Osteoblast (primary cell): ENCODE data around the gene CHMP5. TPM values are rescaled to one million over a fixed set of nuclear protein-coding genes. Genes with fewer than 3 reads are reported as not detected.
A peak's percentile ranks its signal among the peaks of the same experiment; 100 is the strongest.

ENCODE experiments used
- DNase-seq: peaks from one replicate; pipeline ENCODE4 v3.0.0; 2011; ENCODE audit warnings: low spot score, mixed read lengths; ENCODE audit not compliant: insufficient read length; ENCODE audit errors: missing footprints
- H2AFZ ChIP-seq: 2 replicates; pipeline ENCODE4 v1.6.0; 2011; ENCODE audit warnings: mild to moderate bottlenecking, low read length
- H3K27ac ChIP-seq: 2 replicates; pipeline ENCODE4 v1.5.1; 2011; ENCODE audit warnings: mild to moderate bottlenecking, low read depth, low read length, moderate library complexity
- H3K27me3 ChIP-seq: 2 replicates; pipeline ENCODE4 v1.6.0; 2012; ENCODE audit warnings: mild to moderate bottlenecking, control low read depth, inconsistent platforms, low read length, moderate library complexity; ENCODE audit not compliant: insufficient read depth
- H3K36me3 ChIP-seq: 2 replicates; pipeline ENCODE4 v1.5.1; 2011; ENCODE audit warnings: mild to moderate bottlenecking, low read length, control low read depth, moderate library complexity; ENCODE audit not compliant: insufficient read depth
- H3K4me1 ChIP-seq: 2 replicates; pipeline ENCODE4 v1.5.1; 2011; ENCODE audit warnings: mild to moderate bottlenecking, low read length, control low read depth, moderate library complexity; ENCODE audit not compliant: insufficient read depth
- H3K4me2 ChIP-seq: 2 replicates; pipeline ENCODE4 v1.6.0; 2011; ENCODE audit warnings: mild to moderate bottlenecking, low read length; ENCODE audit not compliant: insufficient read depth
- H3K4me3 ChIP-seq: fragments of 200-600 bp; sonication (generic); 3 replicates; pipeline ENCODE4 v1.5.1; 2012; ENCODE audit warnings: mild to moderate bottlenecking, low read length, inconsistent platforms; ENCODE audit not compliant: insufficient read depth
- H3K79me2 ChIP-seq: 2 replicates; pipeline ENCODE4 v1.6.0; 2012; ENCODE audit warnings: mild to moderate bottlenecking, low read length, control low read depth, inconsistent platforms; ENCODE audit not compliant: insufficient read depth
- H3K9me3 ChIP-seq: 2 replicates; pipeline ENCODE4 v1.5.1; 2011; ENCODE audit warnings: low read depth, low read length, control low read depth
- H4K20me1 ChIP-seq: 2 replicates; pipeline ENCODE4 v1.6.0; 2012; ENCODE audit warnings: mild to moderate bottlenecking, low read length, control low read depth; ENCODE audit not compliant: insufficient read depth
- total RNA-seq: library from RNA; depleted of rRNA; stranded (reverse); fragments of >200 nt; gene quantifications from 2 replicates; pipeline ENCODE4 v1.2.3, GENCODE V29; 2012
- TF ChIP-seq, protein P1 (sequence below): IDR thresholded peaks from 2 replicates; pipeline ENCODE4 v1.5.1; 2011; ENCODE audit warnings: mild to moderate bottlenecking, low read depth, low read length, moderate library complexity; ENCODE audit errors: extremely low read depth

The CHMP5 gene
- total RNA-seq, 1 donor: 71.7 TPM

DNA sequence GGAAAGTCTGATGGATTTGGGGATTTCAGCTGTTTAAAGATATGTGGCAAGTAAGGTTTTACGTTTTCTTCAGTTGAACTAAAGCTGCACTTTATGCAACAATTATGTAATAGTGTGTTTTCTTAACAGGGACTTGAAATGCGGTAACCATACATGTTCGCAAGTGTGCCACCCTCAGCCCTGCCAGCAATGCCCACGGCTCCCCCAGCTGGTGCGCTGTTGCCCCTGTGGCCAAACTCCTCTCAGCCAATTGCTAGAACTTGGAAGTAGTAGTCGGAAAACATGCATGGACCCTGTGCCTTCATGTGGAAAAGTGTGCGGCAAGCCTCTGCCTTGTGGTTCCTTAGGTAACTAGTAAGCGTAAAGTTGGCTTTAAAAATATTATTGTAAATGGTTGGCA lies 53.9 kb downstream of the CHMP5 start:
- H3K79me2 ChIP-seq: peaks cover 8% of the 10 kb centered on the region
- peaks cover 68% of the 10 kb centered on the region for H3K36me3 ChIP-seq
- H3K4me1 ChIP-seq: peaks cover 27% of the 10 kb centered on the region
- no peaks in the 10 kb centered on the region for H4K20me1 ChIP-seq
- no peaks in the 10 kb centered on the region for H3K27me3 ChIP-seq
- no peak overlapping the region for H3K4me3 ChIP-seq
- H3K4me2 ChIP-seq: no peak overlapping the region
- DNase-seq: no peak
- H2AFZ ChIP-seq: no peak overlapping the region
- TF ChIP-seq, protein P1, sequence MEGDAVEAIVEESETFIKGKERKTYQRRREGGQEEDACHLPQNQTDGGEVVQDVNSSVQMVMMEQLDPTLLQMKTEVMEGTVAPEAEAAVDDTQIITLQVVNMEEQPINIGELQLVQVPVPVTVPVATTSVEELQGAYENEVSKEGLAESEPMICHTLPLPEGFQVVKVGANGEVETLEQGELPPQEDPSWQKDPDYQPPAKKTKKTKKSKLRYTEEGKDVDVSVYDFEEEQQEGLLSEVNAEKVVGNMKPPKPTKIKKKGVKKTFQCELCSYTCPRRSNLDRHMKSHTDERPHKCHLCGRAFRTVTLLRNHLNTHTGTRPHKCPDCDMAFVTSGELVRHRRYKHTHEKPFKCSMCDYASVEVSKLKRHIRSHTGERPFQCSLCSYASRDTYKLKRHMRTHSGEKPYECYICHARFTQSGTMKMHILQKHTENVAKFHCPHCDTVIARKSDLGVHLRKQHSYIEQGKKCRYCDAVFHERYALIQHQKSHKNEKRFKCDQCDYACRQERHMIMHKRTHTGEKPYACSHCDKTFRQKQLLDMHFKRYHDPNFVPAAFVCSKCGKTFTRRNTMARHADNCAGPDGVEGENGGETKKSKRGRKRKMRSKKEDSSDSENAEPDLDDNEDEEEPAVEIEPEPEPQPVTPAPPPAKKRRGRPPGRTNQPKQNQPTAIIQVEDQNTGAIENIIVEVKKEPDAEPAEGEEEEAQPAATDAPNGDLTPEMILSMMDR: no peak
- no peaks in the 10 kb centered on the region for H3K9me3 ChIP-seq
- H3K27ac ChIP-seq: peak overlapping the region; percentile 1

DNA sequence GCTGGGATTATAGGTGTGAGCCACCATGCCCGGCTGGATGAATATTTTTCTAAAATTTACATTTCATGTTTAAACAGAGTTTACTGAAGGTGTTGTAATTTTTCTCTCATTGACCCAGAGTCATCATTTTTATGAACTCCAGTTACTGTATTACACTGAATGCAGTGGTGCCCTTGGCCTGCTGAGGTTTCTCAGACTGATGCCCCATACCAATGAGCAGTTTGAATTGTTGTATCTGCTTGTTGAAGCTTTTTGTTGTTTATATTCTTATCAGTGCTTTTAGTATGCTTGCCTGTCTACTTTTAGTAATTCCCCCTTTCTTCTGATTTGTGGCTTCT lies 55.4 kb downstream of the CHMP5 start:
- peak; percentile 41 for DNase-seq
- H3K27ac ChIP-seq: peak overlapping the region; percentile 92
- H3K79me2 ChIP-seq: peaks cover 8% of the 10 kb centered on the region
- no peaks in the 10 kb centered on the region for H3K27me3 ChIP-seq
- H3K9me3 ChIP-seq: no peaks in the 10 kb centered on the region
- peaks cover 27% of the 10 kb centered on the region for H3K4me1 ChIP-seq
- peaks cover 56% of the 10 kb centered on the region for H3K36me3 ChIP-seq
- TF ChIP-seq, protein P1: no peak
- no peaks in the 10 kb centered on the region for H4K20me1 ChIP-seq
- H2AFZ ChIP-seq: no peak overlapping the region
- H3K4me3 ChIP-seq: no peak overlapping the region
- H3K4me2 ChIP-seq: peak overlapping the region; percentile 62

DNA sequence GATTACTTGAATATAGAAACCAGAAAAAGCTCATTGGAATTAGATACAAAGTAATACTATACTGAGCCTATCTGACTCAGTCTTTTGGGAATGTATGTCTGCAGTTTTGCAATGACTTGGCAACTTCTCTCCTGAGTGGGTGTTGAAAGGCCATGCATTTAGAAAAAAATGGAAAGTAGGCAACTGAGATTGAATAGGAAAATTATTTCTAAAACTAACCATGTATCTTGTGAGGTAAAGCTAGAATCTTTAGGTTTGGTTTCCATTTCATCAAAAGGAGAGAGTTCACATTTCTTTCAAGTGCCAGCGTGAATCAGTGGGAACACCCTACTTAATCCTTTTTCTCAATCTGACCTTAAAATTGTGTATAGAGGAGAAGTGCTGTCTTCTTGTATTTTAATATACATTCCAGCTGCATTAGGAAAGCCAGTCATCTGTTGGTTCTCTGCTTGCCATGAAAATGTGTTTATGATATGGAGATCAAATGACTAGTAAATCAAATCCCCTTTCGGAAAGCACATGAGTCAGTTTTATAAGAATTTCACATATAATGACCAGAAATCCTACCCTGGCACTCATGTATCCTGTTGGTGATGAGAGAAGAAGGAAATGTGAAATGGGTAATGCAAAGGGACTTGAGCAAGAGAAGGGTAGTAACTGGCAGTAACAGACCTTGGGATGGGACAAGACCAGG lies 55.9 kb downstream of the CHMP5 start:
- Histone ChIP-seq H3K9me3 (no peaks in the 10 kb centered on the region), H2AFZ (no peak overlapping the region), H3K79me2 (peaks cover 8% of the 10 kb centered on the region), H3K4me3 (peak overlapping the region; percentile 7), H3K4me1 (peaks cover 27% of the 10 kb centered on the region), H3K27ac (peak overlapping the region; percentile 92), H3K4me2 (peak overlapping the region; percentile 62), H3K36me3 (peaks cover 51% of the 10 kb centered on the region), H4K20me1 (no peaks in the 10 kb centered on the region), H3K27me3 (no peaks in the 10 kb centered on the region)
- TF ChIP-seq, protein P1: no peak
- peak; percentile 86 for DNase-seq

DNA sequence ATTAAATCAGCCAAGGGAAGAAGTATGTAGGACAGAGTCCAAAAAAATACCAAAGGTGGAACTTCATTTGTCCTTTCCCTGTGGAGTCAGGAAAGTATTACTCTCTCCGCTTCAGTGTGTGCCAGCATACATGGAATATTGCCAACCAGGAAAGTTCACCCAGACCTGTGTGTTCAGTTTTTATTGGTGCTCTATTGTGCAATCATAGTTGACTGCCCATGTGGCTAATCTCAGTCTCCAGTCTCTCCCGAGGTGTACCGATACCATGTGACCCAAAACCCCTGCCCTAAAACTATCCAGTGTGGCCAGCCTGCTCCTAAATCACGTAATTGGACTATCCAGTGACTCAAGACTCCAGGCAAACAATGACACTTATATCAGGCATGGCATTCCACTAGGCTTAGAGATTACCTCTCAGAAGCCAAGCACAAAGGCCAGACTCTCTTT lies 64.3 kb downstream of the CHMP5 start:
- Histone ChIP-seq H2AFZ (no peak overlapping the region), H3K27ac (peak overlapping the region; percentile 80), H3K27me3 (no peaks in the 10 kb centered on the region), H3K4me2 (peak overlapping the region; percentile 66), H3K4me1 (peaks cover 54% of the 10 kb centered on the region), H3K4me3 (no peak overlapping the region), H4K20me1 (no peaks in the 10 kb centered on the region), H3K36me3 (peaks cover 38% of the 10 kb centered on the region), H3K9me3 (no peaks in the 10 kb centered on the region), H3K79me2 (peaks cover 6% of the 10 kb centered on the region)
- TF ChIP-seq, protein P1: no peak
- peak; percentile 75 for DNase-seq
